Activated B cell treated with CpG ODN at 0.5 μM for 24 hours (primary cell): Measurements from ENCODE around the gene MKX. TPM values are rescaled to one million over a fixed set of nuclear protein-coding genes. Genes with fewer than 3 reads are reported as not detected.

ENCODE experiments used
- ATAC-seq: fragments of 200-7000 bp; cut with Tn5 transposase; one replicate; pipeline ENCODE4 v1.10.0; 2021; ENCODE audit warnings: low read depth, mild to moderate bottlenecking, moderate library complexity
- CTCF ChIA-PET: fragments of 350-600 bp; sonication (Branson Sonifier 250); formaldehyde crosslinking; loops from one replicate; lab custom pipeline; 2021; ENCODE audit warnings: antibody characterized with exemption; lab: Charles Lee
- POLR2A ChIA-PET: fragments of 350-600 bp; sonication (Branson Sonifier 250); formaldehyde crosslinking; loops from one replicate; lab custom pipeline; 2021; ENCODE audit warnings: antibody characterized with exemption; lab: Charles Lee
- DNase-seq: peaks from one replicate; pipeline ENCODE4 v3.0.0; 2022
- H3K27ac Mint-ChIP-seq: one replicate; pipeline ENCODE4 v1.8.0; 2020; ENCODE audit warnings: mixed read lengths
- H3K27me3 Mint-ChIP-seq: one replicate; pipeline ENCODE4 v1.8.0; 2021; ENCODE audit warnings: mixed read lengths
- H3K36me3 Mint-ChIP-seq: one replicate; pipeline ENCODE4 v1.8.0; 2021; ENCODE audit warnings: low read depth, mixed read lengths
- H3K4me1 Mint-ChIP-seq: one replicate; pipeline ENCODE4 v1.8.0; 2021; ENCODE audit warnings: mixed read lengths
- H3K4me3 Mint-ChIP-seq: one replicate; pipeline ENCODE4 v1.8.0; 2020; ENCODE audit warnings: mild to moderate bottlenecking, mixed read lengths
- H3K9me3 Mint-ChIP-seq: one replicate; pipeline ENCODE4 v1.8.0; 2020; ENCODE audit warnings: mixed read lengths
- intact Hi-C: fragments of 100-400 bp; cut with micrococcal nuclease; formaldehyde crosslinking; loops from one replicate; pipeline ENCODE4 v1.15.1; 2024
- total RNA-seq: library from RNA; stranded (reverse); gene quantifications from 2 replicates; pipeline ENCODE4 v1.2.3, GENCODE V29; 2022
- TF ChIP-seq, protein P1 (sequence below): fragments of 200-600 bp; IDR thresholded peaks from one replicate; pipeline ENCODE4 v1.8.0; 2022; ENCODE audit warnings: antibody characterized with exemption, mild to moderate bottlenecking

Gene MKX
- total RNA-seq, 1 donor from 2014 or later: not detected

GRCh38 chr10:27628621-27629020, 117.0 kb downstream of the MKX start:
- peaks cover 15% of the 10 kb centered on the region for H3K27me3 Mint-ChIP-seq
- ChIA-PET POLR2A (no interaction called here), CTCF (no interaction called here)
- no peaks in the 10 kb centered on the region for H3K36me3 Mint-ChIP-seq
- DNase-seq: no peak
- no peak overlapping the region for H3K4me3 Mint-ChIP-seq
- TF ChIP-seq, protein P1, sequence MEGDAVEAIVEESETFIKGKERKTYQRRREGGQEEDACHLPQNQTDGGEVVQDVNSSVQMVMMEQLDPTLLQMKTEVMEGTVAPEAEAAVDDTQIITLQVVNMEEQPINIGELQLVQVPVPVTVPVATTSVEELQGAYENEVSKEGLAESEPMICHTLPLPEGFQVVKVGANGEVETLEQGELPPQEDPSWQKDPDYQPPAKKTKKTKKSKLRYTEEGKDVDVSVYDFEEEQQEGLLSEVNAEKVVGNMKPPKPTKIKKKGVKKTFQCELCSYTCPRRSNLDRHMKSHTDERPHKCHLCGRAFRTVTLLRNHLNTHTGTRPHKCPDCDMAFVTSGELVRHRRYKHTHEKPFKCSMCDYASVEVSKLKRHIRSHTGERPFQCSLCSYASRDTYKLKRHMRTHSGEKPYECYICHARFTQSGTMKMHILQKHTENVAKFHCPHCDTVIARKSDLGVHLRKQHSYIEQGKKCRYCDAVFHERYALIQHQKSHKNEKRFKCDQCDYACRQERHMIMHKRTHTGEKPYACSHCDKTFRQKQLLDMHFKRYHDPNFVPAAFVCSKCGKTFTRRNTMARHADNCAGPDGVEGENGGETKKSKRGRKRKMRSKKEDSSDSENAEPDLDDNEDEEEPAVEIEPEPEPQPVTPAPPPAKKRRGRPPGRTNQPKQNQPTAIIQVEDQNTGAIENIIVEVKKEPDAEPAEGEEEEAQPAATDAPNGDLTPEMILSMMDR: no peak
- peaks cover 5% of the 10 kb centered on the region for H3K9me3 Mint-ChIP-seq
- H3K27ac Mint-ChIP-seq: no peak overlapping the region
- intact Hi-C loops: no loop called here
- no peak for ATAC-seq
- no peaks in the 10 kb centered on the region for H3K4me1 Mint-ChIP-seq

DNA sequence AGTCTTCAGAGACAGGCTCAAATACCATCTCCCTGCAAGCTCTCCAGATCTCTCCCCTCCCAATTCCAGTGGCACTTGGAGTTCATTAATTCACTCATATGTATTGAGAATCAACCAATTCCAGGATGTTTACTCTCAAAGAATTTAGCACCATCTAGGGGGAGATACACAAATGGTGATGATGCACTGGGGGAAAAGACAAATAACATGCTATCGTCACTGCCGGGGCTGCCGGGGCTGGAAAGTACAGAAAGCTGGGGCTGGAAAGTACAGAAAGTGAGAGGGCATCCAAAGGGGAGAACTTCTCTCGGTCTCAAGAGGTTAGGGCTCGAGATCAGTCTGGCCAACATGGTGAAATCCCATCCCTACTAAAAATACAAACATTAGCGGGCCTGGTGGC, 118.7 kb downstream of the MKX start:
- POLR2A ChIA-PET: no interaction called here
- CTCF ChIA-PET: no interaction called here
- Mint-ChIP-seq H3K4me1 (no peaks in the 10 kb centered on the region), H3K27ac (no peak overlapping the region), H3K27me3 (peaks cover 14% of the 10 kb centered on the region), H3K36me3 (no peaks in the 10 kb centered on the region), H3K9me3 (no peaks in the 10 kb centered on the region), H3K4me3 (no peak overlapping the region)
- intact Hi-C loops: no loop called here
- ATAC-seq (no peak), DNase-seq (no peak)
- TF ChIP-seq, protein P1: no peak

- CTCF ChIA-PET: no interaction called here
- Mint-ChIP-seq H3K27me3 (peaks cover 15% of the 10 kb centered on the region), H3K4me1 (no peaks in the 10 kb centered on the region), H3K9me3 (no peaks in the 10 kb centered on the region), H3K36me3 (no peaks in the 10 kb centered on the region), H3K4me3 (no peak overlapping the region), H3K27ac (no peak overlapping the region)
- DNase-seq: no peak
- TF ChIP-seq, protein P1: no peak
- intact Hi-C loops: no loop called here
- POLR2A ChIA-PET: no interaction called here
- ATAC-seq: no peak
These were observed 120.0 kb downstream of the MKX start for GRCh38 chr10:27625452-27626211.

DNA sequence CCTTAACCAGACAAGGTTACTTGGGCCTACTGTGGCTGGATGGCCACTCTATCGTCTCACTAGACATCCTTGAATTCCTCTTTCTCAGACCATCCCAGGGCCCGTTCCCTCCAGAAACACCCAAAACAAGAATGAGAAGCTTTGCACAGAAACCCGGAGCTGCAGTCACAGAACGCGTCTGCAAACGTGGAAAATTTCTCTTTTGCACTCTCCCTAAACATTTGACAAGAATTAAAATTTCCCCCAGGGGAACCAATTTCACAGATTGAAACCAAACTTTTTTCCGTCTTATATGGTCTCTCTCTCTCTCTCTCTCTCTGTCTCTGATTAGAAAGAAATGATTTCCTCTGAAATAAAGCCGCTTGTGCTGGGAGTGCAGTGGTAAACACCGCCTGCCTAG, 120.7 kb downstream of the MKX start:
- Mint-ChIP-seq H3K4me3 (no peak overlapping the region), H3K9me3 (no peaks in the 10 kb centered on the region), H3K4me1 (no peaks in the 10 kb centered on the region), H3K27me3 (peaks cover 15% of the 10 kb centered on the region), H3K27ac (no peak overlapping the region), H3K36me3 (no peaks in the 10 kb centered on the region)
- TF ChIP-seq, protein P1: no peak
- DNase-seq: no peak
- POLR2A ChIA-PET: no interaction called here
- CTCF ChIA-PET: no interaction called here
- intact Hi-C loops: no loop called here
- no peak for ATAC-seq

Other genes starting within 250 kb of the MKX start
- gene RAB18, start 241.5 kb downstream of the MKX start, total RNA-seq: 48.3 and 55.6 TPM in 2 replicates